Loucy (cell line): ENCODE results near the gene SIMC1.

ENCODE experiments used
- H2AFZ ChIP-seq: fragments of 200-600 bp; sonication (generic); 2 replicates; pipeline ENCODE4 v1.6.0; 2016; ENCODE audit warnings: antibody characterized with exemption, mild to moderate bottlenecking, low read length, moderate library complexity
- H3F3A ChIP-seq: fragments of 200-600 bp; 2 replicates; pipeline ENCODE4 v1.6.0; 2016; ENCODE audit warnings: antibody characterized with exemption, low read depth, mild to moderate bottlenecking
- H3K27me3 ChIP-seq: fragments of 200-600 bp; sonication (generic); 2 replicates; pipeline ENCODE4 v1.6.1; 2014; ENCODE audit warnings: low read length, mild to moderate bottlenecking; ENCODE audit not compliant: insufficient read depth, poor library complexity, severe bottlenecking
- H3K36me3 ChIP-seq: fragments of 200-600 bp; sonication (generic); 2 replicates; pipeline ENCODE4 v1.6.1; 2016; ENCODE audit warnings: low read length; ENCODE audit not compliant: insufficient read depth
- H3K4me1 ChIP-seq: fragments of 200-600 bp; sonication (generic); 2 replicates; pipeline ENCODE4 v1.5.1; 2014; ENCODE audit warnings: low read length, mild to moderate bottlenecking; ENCODE audit not compliant: insufficient read depth, poor library complexity, severe bottlenecking
- H3K4me2 ChIP-seq: fragments of 200-600 bp; sonication (generic); 2 replicates; pipeline ENCODE4 v1.6.0; 2014; ENCODE audit warnings: antibody characterized with exemption, low read length, low read depth, mild to moderate bottlenecking; ENCODE audit not compliant: poor library complexity, severe bottlenecking
- H3K4me3 ChIP-seq: fragments of 200-600 bp; sonication (generic); 2 replicates; pipeline ENCODE4 v1.5.1; 2014; ENCODE audit warnings: low read length, mild to moderate bottlenecking, mixed read lengths; ENCODE audit not compliant: poor library complexity, severe bottlenecking
- H3K79me2 ChIP-seq: fragments of 200-600 bp; sonication (generic); 2 replicates; pipeline ENCODE4 v1.6.1; 2014; ENCODE audit warnings: low read length; ENCODE audit not compliant: insufficient read depth
- H3K9ac ChIP-seq: fragments of 200-600 bp; sonication (generic); 2 replicates; pipeline ENCODE4 v1.6.0; 2014; ENCODE audit warnings: mild to moderate bottlenecking, low read depth, low read length, moderate library complexity; ENCODE audit not compliant: poor library complexity, severe bottlenecking
- H3K9me2 ChIP-seq: fragments of 200-600 bp; sonication (generic); replicated peaks from 2 replicates; pipeline ENCODE4 v1.6.1; 2016; ENCODE audit warnings: low read depth, low read length, mixed read lengths
- H3K9me3 ChIP-seq: fragments of 200-600 bp; sonication (generic); 2 replicates; pipeline ENCODE4 v1.6.1; 2014; ENCODE audit warnings: mild to moderate bottlenecking, antibody characterized with exemption, low read length, low read depth; ENCODE audit not compliant: insufficient read depth
- H4K20me1 ChIP-seq: fragments of 200-600 bp; sonication (generic); 2 replicates; pipeline ENCODE4 v1.6.0; 2014; ENCODE audit warnings: antibody characterized with exemption, low read length, mild to moderate bottlenecking; ENCODE audit not compliant: insufficient read depth, poor library complexity, severe bottlenecking
- EZH2phosphoT487 ChIP-seq: fragments of 200-600 bp; IDR thresholded peaks from 2 replicates; pipeline ENCODE4 v1.6.1; 2018; ENCODE audit warnings: antibody characterized with exemption, mild to moderate bottlenecking, moderate library complexity, borderline replicate concordance
- TF ChIP-seq, protein P1 (sequence below): fragments of 200-600 bp; sonication (generic); conservative IDR thresholded peaks from 2 replicates; pipeline ENCODE4 v1.5.1; 2014; ENCODE audit warnings: mild to moderate bottlenecking, antibody characterized with exemption, low read length

The SIMC1 gene

GRCh38 chr5:176350416-176350815, 112.2 kb downstream of the SIMC1 start:
- no peak overlapping the region for H3K4me3 ChIP-seq
- H3K9ac ChIP-seq = no peak overlapping the region
- no peaks in the 10 kb centered on the region for H3K27me3 ChIP-seq
- H3K9me3 ChIP-seq = no peaks in the 10 kb centered on the region
- H3K9me2 ChIP-seq = no peaks in the 10 kb centered on the region
- H3K79me2 ChIP-seq = peaks cover 12% of the 10 kb centered on the region; the same call in 1 of the 2 replicates
- no peak overlapping the region for H2AFZ ChIP-seq
- peaks cover 58% of the 10 kb centered on the region; the same call in 1 of the 2 replicates for H3K36me3 ChIP-seq
- H3K4me2 ChIP-seq = no peak overlapping the region
- H4K20me1 ChIP-seq = peaks cover 2% of the 10 kb centered on the region
- no peaks in the 10 kb centered on the region for H3F3A ChIP-seq
- TF ChIP-seq, protein P1, sequence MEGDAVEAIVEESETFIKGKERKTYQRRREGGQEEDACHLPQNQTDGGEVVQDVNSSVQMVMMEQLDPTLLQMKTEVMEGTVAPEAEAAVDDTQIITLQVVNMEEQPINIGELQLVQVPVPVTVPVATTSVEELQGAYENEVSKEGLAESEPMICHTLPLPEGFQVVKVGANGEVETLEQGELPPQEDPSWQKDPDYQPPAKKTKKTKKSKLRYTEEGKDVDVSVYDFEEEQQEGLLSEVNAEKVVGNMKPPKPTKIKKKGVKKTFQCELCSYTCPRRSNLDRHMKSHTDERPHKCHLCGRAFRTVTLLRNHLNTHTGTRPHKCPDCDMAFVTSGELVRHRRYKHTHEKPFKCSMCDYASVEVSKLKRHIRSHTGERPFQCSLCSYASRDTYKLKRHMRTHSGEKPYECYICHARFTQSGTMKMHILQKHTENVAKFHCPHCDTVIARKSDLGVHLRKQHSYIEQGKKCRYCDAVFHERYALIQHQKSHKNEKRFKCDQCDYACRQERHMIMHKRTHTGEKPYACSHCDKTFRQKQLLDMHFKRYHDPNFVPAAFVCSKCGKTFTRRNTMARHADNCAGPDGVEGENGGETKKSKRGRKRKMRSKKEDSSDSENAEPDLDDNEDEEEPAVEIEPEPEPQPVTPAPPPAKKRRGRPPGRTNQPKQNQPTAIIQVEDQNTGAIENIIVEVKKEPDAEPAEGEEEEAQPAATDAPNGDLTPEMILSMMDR = no peak
- no peak for TF ChIP-seq EZH2phosphoT487
- H3K4me1 ChIP-seq = no peaks in the 10 kb centered on the region

GRCh38 chr5:176352116-176352878, 114.1 kb downstream of the SIMC1 start:
- peaks cover 30% of the 10 kb centered on the region; the same call in 1 of the 2 replicates for H3K79me2 ChIP-seq
- H3K9me2 ChIP-seq = no peaks in the 10 kb centered on the region
- no peaks in the 10 kb centered on the region for H3F3A ChIP-seq
- H3K4me1 ChIP-seq = no peaks in the 10 kb centered on the region
- no peak for TF ChIP-seq EZH2phosphoT487
- TF ChIP-seq, protein P1 = no peak
- H2AFZ ChIP-seq = no peak overlapping the region
- H3K9me3 ChIP-seq = no peaks in the 10 kb centered on the region
- no peaks in the 10 kb centered on the region for H3K27me3 ChIP-seq
- peaks cover 45% of the 10 kb centered on the region; the same call in 1 of the 2 replicates for H3K36me3 ChIP-seq
- H3K9ac ChIP-seq = no peak overlapping the region
- no peak overlapping the region for H3K4me2 ChIP-seq
- no peak overlapping the region for H3K4me3 ChIP-seq
- H4K20me1 ChIP-seq = peaks cover 9% of the 10 kb centered on the region

- peaks cover 42% of the 10 kb centered on the region; the same call in 1 of the 2 replicates for H3K79me2 ChIP-seq
- H3K36me3 ChIP-seq = peaks cover 34% of the 10 kb centered on the region; the same call in 1 of the 2 replicates
- no peaks in the 10 kb centered on the region for H3K9me2 ChIP-seq
Observed at GRCh38 chr5:176353533-176353932, 115.3 kb downstream of the SIMC1 start.

More at GRCh38 chr5:176353533-176353932, 115.3 kb downstream of the SIMC1 start:
- H3K9me3 ChIP-seq = no peaks in the 10 kb centered on the region
- no peaks in the 10 kb centered on the region for H3F3A ChIP-seq
- no peak for TF ChIP-seq EZH2phosphoT487
- TF ChIP-seq, protein P1 = no peak
- no peak overlapping the region for H3K4me2 ChIP-seq
- no peaks in the 10 kb centered on the region for H3K27me3 ChIP-seq
- no peaks in the 10 kb centered on the region for H3K4me1 ChIP-seq
- peaks cover 11% of the 10 kb centered on the region for H4K20me1 ChIP-seq
- H3K4me3 ChIP-seq = no peak overlapping the region
- H3K9ac ChIP-seq = no peak overlapping the region
- no peak overlapping the region for H2AFZ ChIP-seq
